ENCODE results near the gene MXI1. TPM values are rescaled to one million over a fixed set of nuclear protein-coding genes. Genes with fewer than 3 reads are reported as not detected.
A peak's percentile ranks its signal among the peaks of the same experiment; 100 is the strongest.

MXI1 gene
- total RNA-seq, 1 donor from 2014 or later, result 49.8 TPM

GRCh38 chr10:110273474-110273873 is 66.1 kb downstream of the MXI1 start:
- intact Hi-C loops (cut with DNase I), result loop anchor here (10.0 kb wide), 2 partner anchors 49 to 139 kb away; no protein-coding TSS in a partner anchor
- H3K4me1 ChIP-seq, result peaks cover 43% of the 10 kb centered on the region
- DNase-seq (ENCODE audit: extremely low spot score in 2 of 2), result no peak

GRCh38 chr10:110274072-110274627 is 66.7 kb downstream of the MXI1 start:
- TF ChIP-seq CTCF (IDR thresholded peaks at IDR 0.05) (no peak), POLR2A (IDR thresholded peaks at IDR 0.05) (no peak), POLR2AphosphoS5 (IDR thresholded peaks at IDR 0.05; ENCODE audit: insufficient read depth in 1 of 2, low read depth in 1 of 2) (no peak)
- Histone ChIP-seq H3K36me3 (no peaks in the 10 kb centered on the region), H3K4me1 (peaks cover 42% of the 10 kb centered on the region), H3K4me3 (no peak overlapping the region), H3K27ac (no peak overlapping the region), H3K27me3 (no peaks in the 10 kb centered on the region), H3K9me3 (no peaks in the 10 kb centered on the region)
- no peak for DNase-seq (ENCODE audit: extremely low spot score in 2 of 2)
- intact Hi-C loops (cut with DNase I), result loop anchor here (10.0 kb wide), 2 partner anchors 49 to 139 kb away; no protein-coding TSS in a partner anchor

More at GRCh38 chr10:110273474-110273873, 66.1 kb downstream of the MXI1 start:
- peak in 1 of 2 donors; percentile 24 for TF ChIP-seq POLR2AphosphoS5 (IDR thresholded peaks at IDR 0.05; ENCODE audit: insufficient read depth in 1 of 2, low read depth in 1 of 2)
- TF ChIP-seq CTCF (IDR thresholded peaks at IDR 0.05), result no peak
- no peak overlapping the region for H3K27ac ChIP-seq
- no peak overlapping the region for H3K4me3 ChIP-seq
- no peaks in the 10 kb centered on the region for H3K9me3 ChIP-seq
- H3K36me3 ChIP-seq, result no peaks in the 10 kb centered on the region
- no peaks in the 10 kb centered on the region for H3K27me3 ChIP-seq

- Histone ChIP-seq H3K27ac (no peak overlapping the region), H3K4me1 (peaks cover 38% of the 10 kb centered on the region), H3K27me3 (no peaks in the 10 kb centered on the region), H3K4me3 (no peak overlapping the region), H3K36me3 (no peaks in the 10 kb centered on the region), H3K9me3 (no peaks in the 10 kb centered on the region)
- DNase-seq (ENCODE audit: extremely low spot score in 2 of 2), result no peak
- no peak for TF ChIP-seq CTCF (IDR thresholded peaks at IDR 0.05)
- no peak for TF ChIP-seq POLR2A (IDR thresholded peaks at IDR 0.05)
- TF ChIP-seq POLR2AphosphoS5 (IDR thresholded peaks at IDR 0.05; ENCODE audit: insufficient read depth in 1 of 2, low read depth in 1 of 2), result no peak
- intact Hi-C loops (cut with DNase I), result loop anchor here (10.0 kb wide), 2 partner anchors 50 to 140 kb away; no protein-coding TSS in a partner anchor
These were observed 67.2 kb downstream of the MXI1 start for GRCh38 chr10:110274647-110275046.

- no peaks in the 10 kb centered on the region for H3K36me3 ChIP-seq
- DNase-seq (ENCODE audit: extremely low spot score in 2 of 2), result no peak
- no peaks in the 10 kb centered on the region for H3K27me3 ChIP-seq
- H3K27ac ChIP-seq, result no peak overlapping the region
- peaks cover 34% of the 10 kb centered on the region for H3K4me1 ChIP-seq
- intact Hi-C loops (cut with DNase I), result loop anchor here (10.0 kb wide), 2 partner anchors 50 to 140 kb away; no protein-coding TSS in a partner anchor
- TF ChIP-seq POLR2AphosphoS5 (IDR thresholded peaks at IDR 0.05; ENCODE audit: insufficient read depth in 1 of 2, low read depth in 1 of 2) (no peak), CTCF (IDR thresholded peaks at IDR 0.05) (no peak), POLR2A (IDR thresholded peaks at IDR 0.05) (no peak)
- H3K9me3 ChIP-seq, result no peaks in the 10 kb centered on the region
- H3K4me3 ChIP-seq, result no peak overlapping the region
These were observed 67.8 kb downstream of the MXI1 start for GRCh38 chr10:110275128-110275729.

- H3K4me1 ChIP-seq, result peaks cover 34% of the 10 kb centered on the region
- H3K27ac ChIP-seq, result no peak overlapping the region
- no peak for DNase-seq (ENCODE audit: extremely low spot score in 2 of 2)
- no peaks in the 10 kb centered on the region for H3K9me3 ChIP-seq
- no peak overlapping the region for H3K4me3 ChIP-seq
- no peaks in the 10 kb centered on the region for H3K27me3 ChIP-seq
- no peaks in the 10 kb centered on the region for H3K36me3 ChIP-seq
- intact Hi-C loops (cut with DNase I), result loop anchor here (10.0 kb wide), 2 partner anchors 52 to 142 kb away; no protein-coding TSS in a partner anchor
- TF ChIP-seq POLR2A (IDR thresholded peaks at IDR 0.05), result no peak
- no peak for TF ChIP-seq CTCF (IDR thresholded peaks at IDR 0.05)
- TF ChIP-seq POLR2AphosphoS5 (IDR thresholded peaks at IDR 0.05; ENCODE audit: insufficient read depth in 1 of 2, low read depth in 1 of 2), result no peak
These were observed 69.2 kb downstream of the MXI1 start for GRCh38 chr10:110276603-110277002.
